HTERT RPE-1 (cell line): ENCODE measurements around the gene VPS54.

Experiments used
- in situ Hi-C: fragments of 300-500 bp; cut with MboI; formaldehyde crosslinking; loops from 4 replicates; pipeline ENCODE4 v1.14.3; 2020; ENCODE audit warnings: low sequenced_read_pairs

The VPS54 gene, protein sequence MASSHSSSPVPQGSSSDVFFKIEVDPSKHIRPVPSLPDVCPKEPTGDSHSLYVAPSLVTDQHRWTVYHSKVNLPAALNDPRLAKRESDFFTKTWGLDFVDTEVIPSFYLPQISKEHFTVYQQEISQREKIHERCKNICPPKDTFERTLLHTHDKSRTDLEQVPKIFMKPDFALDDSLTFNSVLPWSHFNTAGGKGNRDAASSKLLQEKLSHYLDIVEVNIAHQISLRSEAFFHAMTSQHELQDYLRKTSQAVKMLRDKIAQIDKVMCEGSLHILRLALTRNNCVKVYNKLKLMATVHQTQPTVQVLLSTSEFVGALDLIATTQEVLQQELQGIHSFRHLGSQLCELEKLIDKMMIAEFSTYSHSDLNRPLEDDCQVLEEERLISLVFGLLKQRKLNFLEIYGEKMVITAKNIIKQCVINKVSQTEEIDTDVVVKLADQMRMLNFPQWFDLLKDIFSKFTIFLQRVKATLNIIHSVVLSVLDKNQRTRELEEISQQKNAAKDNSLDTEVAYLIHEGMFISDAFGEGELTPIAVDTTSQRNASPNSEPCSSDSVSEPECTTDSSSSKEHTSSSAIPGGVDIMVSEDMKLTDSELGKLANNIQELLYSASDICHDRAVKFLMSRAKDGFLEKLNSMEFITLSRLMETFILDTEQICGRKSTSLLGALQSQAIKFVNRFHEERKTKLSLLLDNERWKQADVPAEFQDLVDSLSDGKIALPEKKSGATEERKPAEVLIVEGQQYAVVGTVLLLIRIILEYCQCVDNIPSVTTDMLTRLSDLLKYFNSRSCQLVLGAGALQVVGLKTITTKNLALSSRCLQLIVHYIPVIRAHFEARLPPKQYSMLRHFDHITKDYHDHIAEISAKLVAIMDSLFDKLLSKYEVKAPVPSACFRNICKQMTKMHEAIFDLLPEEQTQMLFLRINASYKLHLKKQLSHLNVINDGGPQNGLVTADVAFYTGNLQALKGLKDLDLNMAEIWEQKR

DNA sequence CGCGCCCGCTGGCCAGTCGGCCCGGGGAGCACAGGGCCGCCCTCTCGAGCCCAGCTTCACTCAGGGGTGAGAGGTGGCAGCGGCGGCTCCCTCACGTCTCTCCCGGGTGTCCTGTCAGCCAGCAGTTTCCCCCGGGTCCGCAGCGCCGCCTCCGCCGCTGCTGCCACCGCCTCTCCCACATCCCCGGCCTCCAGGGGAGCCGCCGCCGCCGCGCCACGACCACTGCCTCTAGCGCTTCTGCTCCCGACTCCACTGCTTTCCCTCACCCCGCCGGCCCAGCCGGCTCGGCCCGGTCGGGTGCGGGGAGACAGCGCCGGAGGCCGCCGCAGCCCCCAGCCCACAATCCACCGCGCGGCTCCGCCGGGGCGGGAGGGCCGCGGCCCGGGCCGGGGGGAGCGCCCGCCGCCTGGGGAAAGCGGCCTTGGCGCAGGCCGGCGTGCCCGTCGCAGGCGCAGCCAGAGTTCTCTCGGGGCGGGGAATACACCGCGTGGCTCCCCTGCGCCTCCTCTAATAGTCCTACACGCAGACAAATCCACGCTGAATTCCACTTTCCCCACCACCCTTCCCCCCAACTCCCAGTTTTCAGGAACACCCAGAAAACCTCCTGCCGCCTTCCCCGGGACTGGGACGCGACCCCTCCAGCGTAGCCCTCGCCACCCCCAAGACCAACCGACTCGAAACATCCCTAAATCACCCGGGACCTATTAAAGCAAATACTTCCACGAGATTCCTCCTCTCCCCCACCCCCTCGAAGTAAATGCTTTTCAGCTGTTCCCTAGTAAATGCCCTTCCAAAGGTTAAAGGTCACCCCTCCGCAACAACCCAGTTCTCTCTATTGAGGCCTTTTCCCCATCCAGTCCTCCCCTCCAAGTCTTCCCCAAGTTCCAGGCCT, at the start of gene VPS54:
TSS of gene VPS54 (minus strand) at position 346 of the 892 bp plus-strand sequence. CDS start 35,429 bp downstream, outside the sequence.
- in situ Hi-C loops, result no loop called here

DNA sequence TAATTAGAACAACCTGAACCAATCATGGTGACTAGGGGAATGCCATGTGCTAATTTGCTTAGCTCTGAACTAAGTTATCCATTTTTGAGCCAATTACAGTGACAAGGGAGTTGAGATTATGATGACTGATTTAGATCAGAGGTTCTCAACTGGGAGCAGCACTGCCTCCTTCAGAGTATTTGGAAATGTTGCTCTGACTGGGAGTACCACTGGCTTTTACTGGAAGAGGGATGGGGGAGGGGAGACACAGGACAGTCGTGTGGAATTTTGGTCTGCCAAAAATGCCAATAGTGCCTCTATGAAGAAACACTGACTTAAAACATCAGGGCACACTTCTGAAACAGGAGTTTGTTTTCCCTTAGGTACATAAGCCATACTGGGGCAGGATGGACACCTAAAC, 48.1 kb upstream of the VPS54 start:
- in situ Hi-C loops, result no loop called here

- in situ Hi-C loops, result no loop called here
Measured at GRCh38 chr2:64065516-64065915, 46.3 kb upstream of the VPS54 start.

GRCh38 chr2:64063924-64064331, 44.7 kb upstream of the VPS54 start:
- in situ Hi-C loops, result no loop called here

- in situ Hi-C loops, result no loop called here
Measured at GRCh38 chr2:64063454-64063853, 44.2 kb upstream of the VPS54 start.

DNA sequence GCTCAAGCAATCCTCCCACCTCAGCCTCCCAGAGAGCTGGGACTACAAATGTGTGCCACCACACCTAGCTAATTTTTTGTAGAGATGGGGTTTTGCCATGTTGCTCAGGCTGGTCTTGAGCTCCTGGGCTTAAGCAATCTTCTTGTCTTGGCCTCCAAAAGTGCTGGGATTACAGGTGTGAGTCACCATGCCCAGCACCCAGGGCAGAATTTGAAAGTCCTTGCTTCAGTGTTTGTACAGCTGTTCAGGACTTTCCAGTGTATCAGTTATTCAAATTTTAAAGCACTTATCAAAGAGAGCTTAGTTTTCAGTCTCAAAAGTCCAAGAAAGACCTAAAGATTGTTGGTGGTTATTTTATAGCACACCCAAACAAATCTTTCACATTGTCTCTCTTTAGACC, 43.6 kb upstream of the VPS54 start:
- in situ Hi-C loops, result no loop called here

DNA sequence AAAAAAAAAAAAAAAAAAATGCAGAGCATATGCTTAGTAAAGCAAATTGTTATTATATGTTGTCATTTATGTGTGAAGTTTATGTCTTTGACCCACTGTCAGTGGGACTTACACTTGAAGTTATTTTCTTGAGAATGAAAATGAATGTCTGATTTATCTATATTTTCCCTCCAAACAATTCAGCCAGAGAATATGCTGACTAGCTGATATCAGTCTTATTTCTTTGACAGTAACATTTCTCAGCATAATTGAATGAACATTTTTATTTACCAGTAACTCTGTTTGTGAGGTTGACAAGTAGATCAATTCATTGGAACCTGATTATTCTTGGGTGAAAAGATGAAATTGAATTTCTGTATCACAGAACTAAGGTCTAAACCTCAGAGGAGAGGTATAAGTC, 40.0 kb upstream of the VPS54 start:
- in situ Hi-C loops, result no loop called here

DNA sequence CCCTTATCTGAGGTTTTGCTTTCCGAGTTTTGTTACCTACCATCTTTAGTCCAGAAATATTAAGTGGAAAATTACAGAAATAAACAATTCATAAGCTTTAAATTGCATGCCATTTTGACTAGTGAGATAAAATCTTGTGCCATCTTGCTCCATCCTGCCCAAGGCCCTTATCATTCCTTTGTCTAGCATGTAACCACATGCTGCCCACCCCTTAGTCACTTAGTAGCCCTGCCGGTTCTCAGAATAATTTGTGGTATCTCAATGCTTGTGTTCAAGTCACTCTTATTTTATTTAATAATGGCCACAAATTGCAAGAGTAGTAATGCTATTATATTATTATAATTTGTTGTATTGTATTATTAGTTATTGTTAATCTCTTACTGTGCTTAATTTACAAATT, 36.8 kb upstream of the VPS54 start:
- in situ Hi-C loops, result no loop called here

GRCh38 chr2:64054161-64054915, 35.1 kb upstream of the VPS54 start:
- in situ Hi-C loops, result no loop called here

- in situ Hi-C loops, result no loop called here
Measured at GRCh38 chr2:64052463-64053241, 33.4 kb upstream of the VPS54 start.

DNA sequence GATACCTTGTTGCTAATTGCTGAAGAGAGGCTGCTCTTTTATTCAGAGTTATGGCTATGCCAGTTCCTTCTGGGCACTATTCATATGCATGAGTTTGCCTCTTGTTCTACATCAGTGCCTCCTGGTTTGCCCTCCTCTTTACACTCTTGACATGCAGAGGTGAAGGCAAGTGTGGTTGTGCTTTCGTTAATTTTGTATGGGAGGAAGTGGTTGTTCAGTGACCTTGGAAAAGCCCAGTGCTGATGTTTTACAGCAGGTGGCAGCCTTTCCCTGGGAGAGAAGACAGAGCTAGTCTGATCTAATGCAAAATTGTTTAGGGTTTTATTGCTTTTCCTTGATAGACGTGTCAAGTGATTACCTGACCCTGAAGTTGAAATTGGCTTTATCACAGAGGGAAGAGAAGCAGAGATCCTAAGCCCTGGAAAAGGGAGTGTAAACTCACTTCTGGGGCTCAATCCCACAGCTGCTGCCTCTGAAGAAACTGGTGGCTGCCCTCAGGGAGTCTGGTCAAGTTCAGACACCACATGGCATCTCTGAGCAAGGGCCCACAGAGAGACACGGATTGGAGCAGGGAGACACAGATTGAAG, 30.5 kb upstream of the VPS54 start:
- in situ Hi-C loops, result no loop called here

GRCh38 chr2:64045938-64046337, 26.7 kb upstream of the VPS54 start:
- in situ Hi-C loops, result no loop called here

GRCh38 chr2:64040161-64040560, 20.9 kb upstream of the VPS54 start:
- in situ Hi-C loops, result no loop called here

DNA sequence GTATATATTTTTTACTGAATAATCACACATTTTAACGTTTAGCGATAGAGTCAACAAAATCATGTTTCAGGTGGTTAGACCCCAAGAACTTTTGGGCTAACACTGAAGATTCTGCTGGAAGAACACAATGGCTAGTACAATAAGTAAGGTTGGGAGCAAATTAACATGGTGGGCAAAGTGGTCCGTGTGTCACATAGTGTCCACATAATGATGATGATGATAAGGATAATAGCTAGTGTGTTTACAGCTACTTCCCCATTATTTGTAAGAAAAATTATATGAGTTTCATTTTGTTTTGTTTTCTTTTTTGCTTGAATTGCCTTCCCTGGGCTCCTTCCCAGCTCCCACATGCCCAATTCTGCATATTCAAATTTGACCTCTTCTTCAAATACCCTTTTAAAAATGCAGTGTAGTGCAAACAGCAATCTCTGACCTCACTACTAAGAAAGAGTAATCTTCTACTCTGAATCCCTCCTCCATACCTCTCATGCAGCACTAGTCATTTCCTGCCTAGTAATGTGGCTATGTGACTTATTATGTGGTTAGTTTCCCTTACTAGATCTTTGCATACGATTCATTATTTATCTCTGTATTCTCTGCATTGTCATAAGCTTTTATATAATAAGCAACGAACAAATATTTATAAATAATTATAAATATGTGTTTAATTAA, 16.9 kb upstream of the VPS54 start:
- in situ Hi-C loops, result no loop called here

- in situ Hi-C loops, result no loop called here
Measured at GRCh38 chr2:64035072-64035942, 16.1 kb upstream of the VPS54 start.

DNA sequence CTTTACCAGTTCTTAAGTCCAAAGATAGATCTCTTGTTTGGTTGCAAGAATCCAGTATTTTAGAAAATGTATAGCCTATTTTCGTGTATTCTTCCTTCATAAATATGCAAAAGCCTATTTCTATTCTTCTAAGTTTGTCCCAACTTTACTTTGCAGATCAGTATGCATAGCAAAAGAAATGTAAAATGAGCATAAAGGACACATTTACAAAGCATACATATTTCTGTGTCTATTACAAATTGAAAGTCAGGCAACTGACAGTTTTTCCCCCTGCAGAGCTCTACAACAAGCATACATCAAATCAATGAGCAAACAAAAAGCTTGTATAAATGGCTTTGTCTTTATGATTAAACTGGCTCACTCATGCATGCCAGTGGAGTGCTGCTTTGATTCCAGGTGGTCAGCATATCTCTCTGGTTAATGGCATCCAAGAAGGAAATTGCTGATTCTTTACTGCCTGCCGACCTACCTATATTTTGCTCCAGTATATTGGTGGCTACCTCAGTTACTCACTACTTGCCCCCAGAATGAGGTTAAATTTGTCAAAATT, 10.0 kb upstream of the VPS54 start:
- in situ Hi-C loops, result no loop called here

DNA sequence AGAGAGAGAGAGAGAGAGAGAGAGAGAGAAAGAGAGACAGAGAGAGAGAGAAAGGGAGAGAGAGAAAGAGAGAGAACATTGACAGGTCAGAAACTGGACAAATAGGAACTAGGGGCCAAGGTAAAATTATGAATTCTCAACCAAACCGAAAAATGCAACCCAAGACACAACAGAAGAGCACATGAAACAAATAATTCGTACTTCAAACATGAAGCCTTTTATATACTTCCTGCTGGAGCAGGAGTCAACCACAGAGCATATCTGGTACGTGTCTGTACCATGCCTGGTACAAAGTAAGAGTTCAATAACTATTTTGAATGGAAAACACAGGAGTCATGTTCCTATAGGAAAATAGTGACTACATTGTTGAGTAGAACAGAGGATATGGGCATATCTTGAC, 6.5 kb upstream of the VPS54 start:
- in situ Hi-C loops, result no loop called here
